A673 (cell line): Measurements from ENCODE around the gene IL24.

Source experiments
- EZH2 ChIP-seq: fragments of 200-600 bp; sonication (generic); IDR thresholded peaks from 2 replicates; pipeline ENCODE4 v1.6.1; 2017; ENCODE audit warnings: borderline replicate concordance, low read depth, mild to moderate bottlenecking, mixed read lengths, antibody characterized with exemption, low read length; ENCODE audit not compliant: poor library complexity, severe bottlenecking
- TF ChIP-seq, protein P1 (sequence below): fragments of 300-800, 200-600 bp; sonication (generic); conservative IDR thresholded peaks from 2 replicates; pipeline ENCODE4 v1.5.1; 2017; ENCODE audit warnings: low read depth, mild to moderate bottlenecking, antibody characterized with exemption, low read length, moderate library complexity, mixed read lengths

DNA sequence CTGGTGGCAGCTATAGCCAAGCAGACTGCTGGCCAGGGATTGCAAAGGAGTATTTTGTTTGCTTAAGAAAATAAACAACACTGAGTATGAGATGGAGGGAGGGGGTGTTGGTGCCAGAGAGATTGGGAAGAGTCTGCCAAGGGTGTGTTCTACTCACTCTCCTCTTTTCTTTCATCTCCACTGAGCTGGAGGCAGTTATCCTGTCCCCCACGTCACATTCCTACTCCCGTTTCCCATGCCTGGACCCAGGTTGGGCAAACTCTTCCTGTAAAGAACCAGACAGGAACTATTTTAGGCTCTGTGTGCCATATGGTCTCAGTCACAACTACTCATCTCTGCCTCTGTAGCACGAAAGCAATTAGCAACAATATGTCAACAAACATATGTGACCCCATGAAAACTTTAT, 1.4 kb upstream of the IL24 start:
- TF ChIP-seq, protein P1, sequence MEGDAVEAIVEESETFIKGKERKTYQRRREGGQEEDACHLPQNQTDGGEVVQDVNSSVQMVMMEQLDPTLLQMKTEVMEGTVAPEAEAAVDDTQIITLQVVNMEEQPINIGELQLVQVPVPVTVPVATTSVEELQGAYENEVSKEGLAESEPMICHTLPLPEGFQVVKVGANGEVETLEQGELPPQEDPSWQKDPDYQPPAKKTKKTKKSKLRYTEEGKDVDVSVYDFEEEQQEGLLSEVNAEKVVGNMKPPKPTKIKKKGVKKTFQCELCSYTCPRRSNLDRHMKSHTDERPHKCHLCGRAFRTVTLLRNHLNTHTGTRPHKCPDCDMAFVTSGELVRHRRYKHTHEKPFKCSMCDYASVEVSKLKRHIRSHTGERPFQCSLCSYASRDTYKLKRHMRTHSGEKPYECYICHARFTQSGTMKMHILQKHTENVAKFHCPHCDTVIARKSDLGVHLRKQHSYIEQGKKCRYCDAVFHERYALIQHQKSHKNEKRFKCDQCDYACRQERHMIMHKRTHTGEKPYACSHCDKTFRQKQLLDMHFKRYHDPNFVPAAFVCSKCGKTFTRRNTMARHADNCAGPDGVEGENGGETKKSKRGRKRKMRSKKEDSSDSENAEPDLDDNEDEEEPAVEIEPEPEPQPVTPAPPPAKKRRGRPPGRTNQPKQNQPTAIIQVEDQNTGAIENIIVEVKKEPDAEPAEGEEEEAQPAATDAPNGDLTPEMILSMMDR = no peak
- no peak for TF ChIP-seq EZH2
